ENCODE data around the gene IGSF21.

Gene IGSF21

GRCh38 chr1:18107369-18108298, at the start of gene IGSF21:
Gene IGSF21, plus strand, starts transcription at chr1:18107798. Its CDS starts 331 bp downstream, at chr1:18108129.
- no peak for DNase-seq (ENCODE audit: low read depth)

- no peak for DNase-seq (ENCODE audit: low read depth)
Measured at GRCh38 chr1:18058206-18058921, 49.2 kb upstream of the IGSF21 start.

GRCh38 chr1:18058981-18059605, 48.5 kb upstream of the IGSF21 start:
- no peak for DNase-seq (ENCODE audit: low read depth)

- DNase-seq (ENCODE audit: low read depth): no peak
Measured at GRCh38 chr1:18060366-18060765, 47.2 kb upstream of the IGSF21 start.

GRCh38 chr1:18062185-18062584, 45.4 kb upstream of the IGSF21 start:
- DNase-seq (ENCODE audit: low read depth): no peak

GRCh38 chr1:18064534-18064933, 43.1 kb upstream of the IGSF21 start:
- no peak for DNase-seq (ENCODE audit: low read depth)

- no peak for DNase-seq (ENCODE audit: low read depth)
Measured at GRCh38 chr1:18066576-18066975, 41.0 kb upstream of the IGSF21 start.

GRCh38 chr1:18069903-18070302, 37.7 kb upstream of the IGSF21 start:
- DNase-seq (ENCODE audit: low read depth): no peak

- DNase-seq (ENCODE audit: low read depth): no peak
Measured at GRCh38 chr1:18072066-18072465, 35.5 kb upstream of the IGSF21 start.

GRCh38 chr1:18073066-18073642, 34.4 kb upstream of the IGSF21 start:
- no peak for DNase-seq (ENCODE audit: low read depth)

- DNase-seq (ENCODE audit: low read depth): no peak
Measured at GRCh38 chr1:18077657-18078215, 29.9 kb upstream of the IGSF21 start.

- DNase-seq (ENCODE audit: low read depth): no peak
Measured at GRCh38 chr1:18079941-18080735, 27.5 kb upstream of the IGSF21 start.

GRCh38 chr1:18085387-18086074, 22.1 kb upstream of the IGSF21 start:
- DNase-seq (ENCODE audit: low read depth): no peak

GRCh38 chr1:18088077-18088594, 19.5 kb upstream of the IGSF21 start:
- no peak for DNase-seq (ENCODE audit: low read depth)

- no peak for DNase-seq (ENCODE audit: low read depth)
Measured at GRCh38 chr1:18089488-18089887, 18.1 kb upstream of the IGSF21 start.

- DNase-seq (ENCODE audit: low read depth): no peak
Measured at GRCh38 chr1:18090636-18091035, 17.0 kb upstream of the IGSF21 start.

- no peak for DNase-seq (ENCODE audit: low read depth)
Measured at GRCh38 chr1:18091660-18092446, 15.7 kb upstream of the IGSF21 start.

- DNase-seq (ENCODE audit: low read depth): no peak
Measured at GRCh38 chr1:18093193-18093592, 14.4 kb upstream of the IGSF21 start.

- no peak for DNase-seq (ENCODE audit: low read depth)
Measured at GRCh38 chr1:18093646-18094045, 14.0 kb upstream of the IGSF21 start.

- no peak for DNase-seq (ENCODE audit: low read depth)
Measured at GRCh38 chr1:18094096-18094495, 13.5 kb upstream of the IGSF21 start.

All from fibroblast of the conjunctiva (primary cell).